IgD-negative memory B cell (primary cell): ENCODE data around the gene MPND. TPM values are rescaled to one million over a fixed set of nuclear protein-coding genes. Genes with fewer than 3 reads are reported as not detected.

Source experiments
- H3K27ac Mint-ChIP-seq, 3 donors: one replicate each; pipeline ENCODE4 v1.8.0; 2020 to 2022; ENCODE audit warnings: mild to moderate bottlenecking in 3 of 3, mixed read lengths in 3 of 3, moderate library complexity in 1 of 3
- H3K27me3 Mint-ChIP-seq: one replicate; pipeline ENCODE4 v1.8.0; 2021; ENCODE audit warnings: mixed read lengths
- H3K36me3 Mint-ChIP-seq: one replicate; pipeline ENCODE4 v1.8.0; 2020; ENCODE audit warnings: mild to moderate bottlenecking, mixed read lengths
- H3K4me1 Mint-ChIP-seq, 3 donors: one replicate each; pipeline ENCODE4 v1.8.0; 2020 to 2022; ENCODE audit warnings: mixed read lengths in 3 of 3, mild to moderate bottlenecking in 1 of 3
- H3K4me3 Mint-ChIP-seq, 4 donors: one replicate each; pipeline ENCODE4 v1.8.0; 2020 to 2022; ENCODE audit warnings: mild to moderate bottlenecking in 4 of 4, mixed read lengths in 4 of 4, moderate library complexity in 3 of 4
- H3K9me3 Mint-ChIP-seq, 3 donors: one replicate each; pipeline ENCODE4 v1.8.0; 2020 to 2021; ENCODE audit warnings: mixed read lengths in 3 of 3, mild to moderate bottlenecking in 1 of 3
- polyA plus RNA-seq: library from polyadenylated mRNA; unstranded; fragments of 300-500 nt; fragmentation: Illumina TruSeq; gene quantifications from one replicate; pipeline ENCODE4 v1.2.3, GENCODE V29; 2021

Gene MPND
- polyA plus RNA-seq, 1 donor from 2014 or later, result 9.7 TPM

GRCh38 chr19:4310247-4311121 lies 32.9 kb upstream of the MPND start:
- Mint-ChIP-seq H3K9me3 (no peaks in the 10 kb centered on the region), H3K36me3 (no peaks in the 10 kb centered on the region), H3K4me1 (no peaks in the 10 kb centered on the region)

GRCh38 chr19:4313847-4314490 lies 29.4 kb upstream of the MPND start:
- H3K27ac Mint-ChIP-seq, result no peak overlapping the region
- H3K36me3 Mint-ChIP-seq, result no peaks in the 10 kb centered on the region
- no peaks in the 10 kb centered on the region for H3K4me1 Mint-ChIP-seq
- H3K27me3 Mint-ChIP-seq, result no peaks in the 10 kb centered on the region
- no peaks in the 10 kb centered on the region for H3K9me3 Mint-ChIP-seq
- H3K4me3 Mint-ChIP-seq, result no peak overlapping the region

More at GRCh38 chr19:4310247-4311121, 32.9 kb upstream of the MPND start:
- Mint-ChIP-seq H3K27me3 (no peaks in the 10 kb centered on the region), H3K4me3 (no peak overlapping the region), H3K27ac (no peak overlapping the region)

GRCh38 chr19:4316956-4317355 lies 26.4 kb upstream of the MPND start:
- Mint-ChIP-seq H3K27me3 (no peaks in the 10 kb centered on the region), H3K36me3 (no peaks in the 10 kb centered on the region), H3K4me3 (no peak overlapping the region), H3K4me1 (no peaks in the 10 kb centered on the region), H3K9me3 (no peaks in the 10 kb centered on the region), H3K27ac (no peak overlapping the region)

- H3K36me3 Mint-ChIP-seq, result no peaks in the 10 kb centered on the region
- H3K27ac Mint-ChIP-seq, result no peak overlapping the region
- no peaks in the 10 kb centered on the region for H3K4me1 Mint-ChIP-seq
- H3K27me3 Mint-ChIP-seq, result no peaks in the 10 kb centered on the region
- no peaks in the 10 kb centered on the region for H3K9me3 Mint-ChIP-seq
- peak overlapping the region in 1 of 4 donors; percentile 47 for H3K4me3 Mint-ChIP-seq
Observed at GRCh38 chr19:4318460-4318859, 24.9 kb upstream of the MPND start.

- Mint-ChIP-seq H3K4me3 (no peak overlapping the region), H3K4me1 (no peaks in the 10 kb centered on the region), H3K36me3 (no peaks in the 10 kb centered on the region), H3K9me3 (no peaks in the 10 kb centered on the region), H3K27me3 (no peaks in the 10 kb centered on the region), H3K27ac (no peak overlapping the region)
Observed at GRCh38 chr19:4319067-4319718, 24.2 kb upstream of the MPND start.

- Mint-ChIP-seq H3K27me3 (no peaks in the 10 kb centered on the region), H3K4me3 (no peak overlapping the region), H3K27ac (no peak overlapping the region), H3K9me3 (no peaks in the 10 kb centered on the region), H3K4me1 (no peaks in the 10 kb centered on the region), H3K36me3 (no peaks in the 10 kb centered on the region)
Observed at GRCh38 chr19:4320419-4320818, 22.9 kb upstream of the MPND start.

DNA sequence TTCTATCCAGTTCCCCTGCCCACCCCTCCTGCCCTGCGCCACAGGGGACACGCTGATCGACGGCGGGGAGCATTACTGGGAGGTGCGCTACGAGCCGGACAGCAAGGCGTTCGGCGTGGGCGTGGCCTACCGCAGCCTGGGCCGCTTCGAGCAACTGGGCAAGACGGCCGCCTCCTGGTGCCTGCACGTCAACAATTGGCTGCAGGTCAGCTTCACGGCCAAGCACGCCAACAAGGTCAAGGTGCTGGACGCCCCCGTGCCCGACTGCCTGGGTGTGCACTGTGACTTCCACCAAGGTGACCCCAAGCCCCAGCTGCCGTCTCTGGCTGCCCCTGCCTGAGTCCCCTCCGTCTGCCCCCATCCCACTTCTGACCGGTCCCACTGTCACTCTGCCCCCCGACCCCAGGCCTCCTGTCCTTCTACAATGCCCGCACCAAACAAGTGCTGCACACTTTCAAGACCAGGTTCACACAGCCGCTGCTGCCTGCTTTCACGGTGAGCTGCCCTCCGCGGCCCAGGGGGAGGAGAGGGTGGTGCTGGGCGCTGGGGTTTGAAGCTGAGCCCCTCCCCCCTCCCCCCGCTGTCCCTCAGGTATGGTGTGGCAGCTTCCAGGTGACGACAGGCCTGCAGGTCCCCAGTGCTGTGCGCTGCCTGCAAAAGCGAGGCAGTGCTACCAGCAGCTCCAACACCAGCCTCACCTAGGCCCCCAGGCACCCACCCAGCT lies 20.3 kb upstream of the MPND start:
- Mint-ChIP-seq H3K36me3 (no peaks in the 10 kb centered on the region), H3K27me3 (peaks cover 8% of the 10 kb centered on the region), H3K9me3 (no peaks in the 10 kb centered on the region), H3K4me3 (peak overlapping the region in 1 of 4 donors; percentile 49), H3K4me1 (peaks cover 5 to 10% (median 6%) of the 10 kb centered on the region in 3 donors), H3K27ac (no peak overlapping the region)

DNA sequence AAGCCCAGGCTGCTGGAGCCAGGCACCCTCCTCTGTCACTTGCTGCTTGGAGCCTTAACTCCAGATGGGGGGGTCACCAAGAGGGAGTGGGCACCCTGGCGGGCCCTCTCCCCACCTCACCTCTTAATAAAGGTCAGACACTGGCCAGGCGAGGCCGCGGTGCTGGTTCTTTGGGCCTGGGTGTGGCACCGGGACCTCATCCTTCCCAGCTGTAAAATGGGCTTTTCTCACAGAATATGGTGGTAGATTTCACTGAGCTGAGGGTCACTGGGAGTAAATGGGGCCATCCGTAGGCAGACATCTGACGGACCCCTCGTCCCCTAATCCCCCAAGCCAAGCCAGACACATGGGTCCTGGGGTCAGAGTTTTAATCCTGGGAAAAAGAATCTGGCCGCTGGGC lies 19.7 kb upstream of the MPND start:
- no peak overlapping the region for H3K27ac Mint-ChIP-seq
- no peak overlapping the region for H3K4me3 Mint-ChIP-seq
- peaks cover 8% of the 10 kb centered on the region for H3K27me3 Mint-ChIP-seq
- no peaks in the 10 kb centered on the region for H3K9me3 Mint-ChIP-seq
- no peaks in the 10 kb centered on the region for H3K36me3 Mint-ChIP-seq
- peaks cover 6 to 10% (median 10%) of the 10 kb centered on the region in 3 donors for H3K4me1 Mint-ChIP-seq

- Mint-ChIP-seq H3K4me1 (peaks cover 6 to 11% (median 10%) of the 10 kb centered on the region in 3 donors), H3K9me3 (no peaks in the 10 kb centered on the region), H3K27me3 (peaks cover 8% of the 10 kb centered on the region), H3K4me3 (peak overlapping the region in 1 of 4 donors; percentile 17), H3K27ac (no peak overlapping the region), H3K36me3 (no peaks in the 10 kb centered on the region)
Observed at GRCh38 chr19:4324228-4324627, 19.1 kb upstream of the MPND start.

DNA sequence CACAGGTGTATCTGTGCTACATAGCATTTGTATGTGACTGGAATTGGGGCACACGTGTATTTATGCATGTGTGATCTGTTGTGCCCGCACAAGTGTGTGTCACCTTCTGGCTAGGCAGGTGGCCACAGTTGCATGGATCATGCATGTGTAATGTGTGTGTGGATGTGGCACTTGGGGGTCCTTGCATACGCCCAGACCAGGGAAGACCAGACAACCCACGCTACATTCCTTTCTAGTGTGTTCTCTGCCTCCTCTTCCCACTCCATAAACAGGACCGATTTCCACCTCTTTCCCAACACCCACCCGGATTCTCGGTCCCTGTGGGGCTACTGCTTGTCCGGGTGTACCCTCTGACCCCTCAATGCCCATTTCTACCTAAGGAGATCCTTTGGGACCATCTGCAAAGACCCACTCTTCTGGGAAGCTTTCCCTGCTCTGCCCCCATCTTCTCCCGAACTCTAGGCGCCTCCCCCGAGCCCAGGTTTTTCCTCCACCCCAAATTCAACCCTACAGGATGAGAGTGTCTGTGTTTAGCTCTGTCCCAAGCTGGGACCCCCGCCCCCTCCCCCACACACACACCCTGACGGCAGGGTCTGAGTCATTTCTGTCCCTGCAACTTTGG lies 17.0 kb upstream of the MPND start:
- Mint-ChIP-seq H3K36me3 (no peaks in the 10 kb centered on the region), H3K9me3 (no peaks in the 10 kb centered on the region), H3K4me1 (peaks cover 6 to 11% (median 11%) of the 10 kb centered on the region in 3 donors), H3K27me3 (peaks cover 8% of the 10 kb centered on the region), H3K27ac (peak overlapping the region in 1 of 3 donors; percentile 19), H3K4me3 (peak overlapping the region in 3 of 4 donors; percentile 11 to 78 (median 55))

- Mint-ChIP-seq H3K4me1 (peaks cover 6 to 11% (median 11%) of the 10 kb centered on the region in 3 donors), H3K27me3 (peaks cover 8% of the 10 kb centered on the region), H3K27ac (peak overlapping the region in 1 of 3 donors; percentile 96), H3K4me3 (peak overlapping the region; percentile 11 to 89 (median 71)), H3K9me3 (no peaks in the 10 kb centered on the region), H3K36me3 (no peaks in the 10 kb centered on the region)
Observed at GRCh38 chr19:4326837-4327251, 16.5 kb upstream of the MPND start.

- Mint-ChIP-seq H3K4me1 (peaks cover 6 to 11% (median 11%) of the 10 kb centered on the region in 3 donors), H3K4me3 (peak overlapping the region; percentile 16 to 89 (median 87)), H3K27me3 (peaks cover 8% of the 10 kb centered on the region), H3K9me3 (no peaks in the 10 kb centered on the region), H3K27ac (peak overlapping the region in 1 of 3 donors; percentile 96), H3K36me3 (no peaks in the 10 kb centered on the region)
Observed at GRCh38 chr19:4327252-4327876, 16.0 kb upstream of the MPND start.

DNA sequence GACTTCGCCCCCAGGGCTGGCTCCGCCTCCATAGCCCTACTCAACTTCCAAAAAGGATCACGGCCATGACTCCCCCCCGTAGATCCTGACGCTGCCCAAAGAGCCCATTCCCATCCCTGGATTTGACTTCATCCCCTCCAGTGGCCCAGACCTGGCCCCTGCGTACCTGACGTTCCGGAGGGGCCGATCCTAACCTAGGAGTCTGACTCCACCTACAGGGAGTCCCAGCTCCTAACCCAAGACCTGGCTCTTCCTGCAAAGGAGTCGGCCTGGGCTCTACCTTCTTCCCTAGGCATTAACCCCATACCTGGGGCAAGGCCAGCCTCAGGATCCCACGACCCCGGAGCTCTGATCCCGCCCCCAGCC lies 15.5 kb upstream of the MPND start:
- H3K36me3 Mint-ChIP-seq, result no peaks in the 10 kb centered on the region
- no peaks in the 10 kb centered on the region for H3K9me3 Mint-ChIP-seq
- H3K4me1 Mint-ChIP-seq, result peaks cover 6 to 11% (median 11%) of the 10 kb centered on the region in 3 donors
- peak overlapping the region in 2 of 3 donors; percentile 92 to 96 for H3K27ac Mint-ChIP-seq
- H3K27me3 Mint-ChIP-seq, result peaks cover 8% of the 10 kb centered on the region
- peak overlapping the region in 3 of 4 donors; percentile 87 to 89 (median 87) for H3K4me3 Mint-ChIP-seq
